ENCODE data around the gene CCDC86.
"Not testable (repeated sequence)": the region's sequence is repeated elsewhere in the genome, so short reads cannot be mapped to it uniquely, and the experiment has no call there.

Gene CCDC86

GRCh38 chr11:60814112-60814511, 27.8 kb upstream of the CCDC86 start:
- in situ Hi-C loops (cut with MboI; ENCODE audit: low pct_unique_long_range_greater_than_20kb, low sequenced_read_pairs, unreplicated experiment): no loop called here
- DNase-seq (ENCODE audit: low spot score): no peak
- TF ChIP-seq CTCF (IDR thresholded peaks at IDR 0.05; ENCODE audit: extremely low read depth, insufficient read depth, missing control alignments): no peak

DNA sequence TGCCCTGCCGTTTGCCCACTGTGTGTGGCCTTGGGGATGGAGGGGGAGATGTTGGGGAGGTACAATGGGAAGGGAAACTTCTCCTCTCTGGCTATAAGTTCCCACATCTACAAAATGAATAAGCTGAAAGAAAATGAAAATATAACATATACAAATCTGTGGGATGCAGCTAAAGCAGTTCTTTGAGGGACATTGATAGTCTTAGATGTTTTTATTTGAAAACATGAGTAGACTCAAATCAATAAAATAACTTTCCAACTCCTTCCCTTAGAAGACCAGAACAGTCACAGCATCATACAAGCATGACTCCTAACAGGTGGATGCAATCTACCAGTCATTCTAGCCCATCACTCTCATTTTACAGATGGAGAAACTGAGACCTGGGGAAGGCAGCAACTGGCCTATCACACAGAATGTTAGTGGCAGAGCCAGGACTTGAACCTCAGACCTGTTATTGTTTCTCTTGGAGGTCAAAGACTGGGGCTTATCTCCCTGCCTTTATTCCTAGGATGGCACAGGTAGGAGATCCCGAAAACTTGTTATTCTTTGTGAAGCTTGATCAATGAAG, 25.2 kb upstream of the CCDC86 start:
- no peak for TF ChIP-seq CTCF (IDR thresholded peaks at IDR 0.05; ENCODE audit: extremely low read depth, insufficient read depth, missing control alignments)
- in situ Hi-C loops (cut with MboI; ENCODE audit: low pct_unique_long_range_greater_than_20kb, low sequenced_read_pairs, unreplicated experiment): no loop called here
- no peak for DNase-seq (ENCODE audit: low spot score)

DNA sequence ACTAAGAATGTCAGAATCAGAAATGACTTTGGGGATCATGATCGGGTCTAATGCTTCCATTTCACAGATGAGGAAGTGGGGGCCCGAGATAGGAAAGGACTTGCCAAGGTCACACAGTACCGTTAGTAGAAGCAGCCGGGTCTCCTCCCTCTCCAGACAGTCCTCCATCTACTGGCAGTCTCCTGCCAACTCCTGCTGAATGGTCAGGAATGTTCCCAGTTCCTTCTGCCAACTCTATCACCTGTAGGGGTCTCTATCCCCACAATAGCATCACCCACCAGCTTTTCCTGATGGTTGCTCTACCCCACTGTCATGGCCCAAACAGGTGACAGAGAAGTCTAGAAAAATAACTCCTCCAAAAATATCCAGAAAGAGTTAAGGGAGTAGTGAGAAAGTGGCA, 23.9 kb upstream of the CCDC86 start:
- in situ Hi-C loops (cut with MboI; ENCODE audit: low pct_unique_long_range_greater_than_20kb, low sequenced_read_pairs, unreplicated experiment): no loop called here
- DNase-seq (ENCODE audit: low spot score): no peak
- no peak for TF ChIP-seq CTCF (IDR thresholded peaks at IDR 0.05; ENCODE audit: extremely low read depth, insufficient read depth, missing control alignments)

- no peak for TF ChIP-seq CTCF (IDR thresholded peaks at IDR 0.05; ENCODE audit: extremely low read depth, insufficient read depth, missing control alignments)
- in situ Hi-C loops (cut with MboI; ENCODE audit: low pct_unique_long_range_greater_than_20kb, low sequenced_read_pairs, unreplicated experiment): no loop called here
Measured at GRCh38 chr11:60821827-60822599, 19.9 kb upstream of the CCDC86 start.

GRCh38 chr11:60823745-60824306, 18.1 kb upstream of the CCDC86 start:
- DNase-seq (ENCODE audit: low spot score); in situ Hi-C loops (cut with MboI; ENCODE audit: low pct_unique_long_range_greater_than_20kb, low sequenced_read_pairs, unreplicated experiment): not testable (repeated sequence)

More at GRCh38 chr11:60821827-60822599, 19.9 kb upstream of the CCDC86 start:
- peak; percentile 40 for DNase-seq (ENCODE audit: low spot score)

DNA sequence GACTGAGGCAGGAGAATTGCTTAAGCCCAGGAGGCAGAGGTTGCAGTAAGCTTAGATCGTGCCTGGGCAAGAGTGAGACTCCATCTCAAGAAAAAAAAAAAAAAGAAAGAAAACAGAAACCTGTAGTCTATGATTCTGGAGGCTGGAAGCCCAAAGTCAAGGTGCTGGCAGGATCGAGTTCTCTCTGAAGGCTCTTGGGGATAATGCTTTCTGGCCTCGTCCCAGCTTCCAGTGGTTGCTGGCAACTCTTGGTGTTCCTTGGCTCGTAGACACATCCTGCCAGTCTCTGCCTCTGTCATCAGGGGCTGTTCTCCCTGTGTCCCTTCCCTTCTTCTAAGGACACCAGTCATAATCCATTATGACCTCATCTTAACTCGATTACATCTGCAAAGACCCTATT, 16.8 kb upstream of the CCDC86 start:
- in situ Hi-C loops (cut with MboI; ENCODE audit: low pct_unique_long_range_greater_than_20kb, low sequenced_read_pairs, unreplicated experiment): loop anchor here (25.0 kb wide), 1 partner anchor 362 kb away; no protein-coding TSS in a partner anchor
- DNase-seq (ENCODE audit: low spot score): no peak
- TF ChIP-seq CTCF (IDR thresholded peaks at IDR 0.05; ENCODE audit: extremely low read depth, insufficient read depth, missing control alignments): no peak

DNA sequence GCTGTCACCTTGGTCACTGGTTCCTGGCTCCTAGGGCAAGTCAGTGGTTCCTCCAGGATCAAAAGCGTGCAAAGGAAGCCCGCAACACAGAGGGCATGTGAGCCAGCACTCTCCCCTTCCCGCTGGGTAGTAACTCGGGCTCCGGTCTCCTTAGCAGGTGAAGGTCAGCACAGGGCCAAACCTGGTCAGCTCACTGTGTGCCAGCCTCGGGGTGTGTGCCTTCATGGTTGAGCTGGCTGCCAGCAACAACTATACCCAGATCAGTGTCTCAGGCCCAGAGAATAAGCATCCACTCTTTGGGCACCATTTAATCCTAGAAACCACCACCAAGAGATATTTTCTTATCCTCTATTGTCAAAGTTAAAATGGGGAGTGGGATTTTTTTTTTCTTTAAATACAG, 16.1 kb upstream of the CCDC86 start:
- in situ Hi-C loops (cut with MboI; ENCODE audit: low pct_unique_long_range_greater_than_20kb, low sequenced_read_pairs, unreplicated experiment): loop anchor here (25.0 kb wide), 1 partner anchor 362 kb away; no protein-coding TSS in a partner anchor
- no peak for TF ChIP-seq CTCF (IDR thresholded peaks at IDR 0.05; ENCODE audit: extremely low read depth, insufficient read depth, missing control alignments)
- DNase-seq (ENCODE audit: low spot score): no peak
